ENCODE data around the gene OGG1.

OGG1 gene

DNA sequence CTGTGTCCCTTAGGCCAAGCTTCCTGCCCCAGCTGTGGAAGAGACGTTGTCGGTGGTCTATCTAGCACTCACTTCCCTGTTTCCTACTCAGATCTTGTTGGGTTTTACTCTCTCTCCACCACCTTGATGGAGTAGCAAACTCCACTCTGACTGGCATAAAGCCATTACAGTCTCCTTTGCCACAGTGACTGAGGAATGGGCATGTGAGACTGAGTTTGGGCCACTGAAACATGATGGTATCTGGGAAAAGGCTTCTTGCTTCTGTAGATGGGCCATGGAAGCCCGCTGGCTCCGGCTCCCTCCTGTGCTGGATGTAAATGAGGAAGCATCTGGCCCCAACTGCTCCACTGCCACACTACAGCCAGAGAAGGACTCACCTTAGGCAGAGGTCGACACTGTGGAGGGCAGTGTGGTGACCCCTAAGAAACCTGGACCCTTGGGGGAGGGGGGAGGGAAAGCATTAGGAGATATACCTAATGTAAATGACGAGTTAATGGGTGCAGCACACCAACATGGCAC is 29.4 kb downstream of the OGG1 start:
- H3K4me3 ChIP-seq (ENCODE audit: low read depth, low read length), result no peak overlapping the region
- peak; percentile 65 for DNase-seq (ENCODE audit: low read depth)
- TF ChIP-seq, protein P1, sequence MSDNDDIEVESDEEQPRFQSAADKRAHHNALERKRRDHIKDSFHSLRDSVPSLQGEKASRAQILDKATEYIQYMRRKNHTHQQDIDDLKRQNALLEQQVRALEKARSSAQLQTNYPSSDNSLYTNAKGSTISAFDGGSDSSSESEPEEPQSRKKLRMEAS (IDR thresholded peaks at IDR 0.05; ENCODE audit: low read depth, low read length), result no peak
- TF ChIP-seq MYC (IDR thresholded peaks at IDR 0.05; ENCODE audit: low read depth, low read length) (no peak), POLR2A (IDR thresholded peaks at IDR 0.05; ENCODE audit: extremely low read depth, insufficient read length) (no peak)
- TF ChIP-seq, protein P2, sequence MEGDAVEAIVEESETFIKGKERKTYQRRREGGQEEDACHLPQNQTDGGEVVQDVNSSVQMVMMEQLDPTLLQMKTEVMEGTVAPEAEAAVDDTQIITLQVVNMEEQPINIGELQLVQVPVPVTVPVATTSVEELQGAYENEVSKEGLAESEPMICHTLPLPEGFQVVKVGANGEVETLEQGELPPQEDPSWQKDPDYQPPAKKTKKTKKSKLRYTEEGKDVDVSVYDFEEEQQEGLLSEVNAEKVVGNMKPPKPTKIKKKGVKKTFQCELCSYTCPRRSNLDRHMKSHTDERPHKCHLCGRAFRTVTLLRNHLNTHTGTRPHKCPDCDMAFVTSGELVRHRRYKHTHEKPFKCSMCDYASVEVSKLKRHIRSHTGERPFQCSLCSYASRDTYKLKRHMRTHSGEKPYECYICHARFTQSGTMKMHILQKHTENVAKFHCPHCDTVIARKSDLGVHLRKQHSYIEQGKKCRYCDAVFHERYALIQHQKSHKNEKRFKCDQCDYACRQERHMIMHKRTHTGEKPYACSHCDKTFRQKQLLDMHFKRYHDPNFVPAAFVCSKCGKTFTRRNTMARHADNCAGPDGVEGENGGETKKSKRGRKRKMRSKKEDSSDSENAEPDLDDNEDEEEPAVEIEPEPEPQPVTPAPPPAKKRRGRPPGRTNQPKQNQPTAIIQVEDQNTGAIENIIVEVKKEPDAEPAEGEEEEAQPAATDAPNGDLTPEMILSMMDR (IDR thresholded peaks at IDR 0.05; ENCODE audit: low read depth, low read length), result no peak

GRCh38 chr3:9779721-9780457 is 30.1 kb downstream of the OGG1 start:
- H3K4me3 ChIP-seq (ENCODE audit: low read depth, low read length), result no peak overlapping the region
- DNase-seq (ENCODE audit: low read depth), result peak; percentile 99
- TF ChIP-seq MYC (IDR thresholded peaks at IDR 0.05; ENCODE audit: low read depth, low read length) (no peak; the same call in 1 of the 2 replicates), POLR2A (IDR thresholded peaks at IDR 0.05; ENCODE audit: extremely low read depth, insufficient read length) (peak; percentile 22)
- TF ChIP-seq, protein P1 (IDR thresholded peaks at IDR 0.05; ENCODE audit: low read depth, low read length), result 0 out of 2 replicates have a peak, but pooled peaks have one; percentile 3

DNA sequence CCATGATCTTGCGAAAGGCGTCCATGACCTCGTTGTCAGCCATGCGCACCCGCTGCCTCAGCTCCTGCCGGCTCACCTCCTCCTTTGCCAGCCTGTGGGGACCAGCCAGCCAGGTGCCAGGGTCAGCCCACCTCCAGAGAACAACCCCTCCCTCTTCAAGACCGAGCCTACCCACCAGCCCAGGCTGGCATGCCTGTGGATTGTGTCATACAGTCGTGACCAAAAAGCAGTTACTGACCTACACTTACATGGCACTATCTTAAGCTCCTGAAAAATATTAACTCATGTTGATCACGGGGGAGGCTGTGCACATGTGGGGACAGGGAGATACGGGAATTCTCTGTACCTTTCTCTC is 30.7 kb downstream of the OGG1 start:
- TF ChIP-seq, protein P2 (IDR thresholded peaks at IDR 0.05; ENCODE audit: low read depth, low read length), result no peak
- no peak for TF ChIP-seq POLR2A (IDR thresholded peaks at IDR 0.05; ENCODE audit: extremely low read depth, insufficient read length)
- TF ChIP-seq, protein P1 (IDR thresholded peaks at IDR 0.05; ENCODE audit: low read depth, low read length), result 0 out of 2 replicates have a peak, but pooled peaks have one; percentile 3
- H3K4me3 ChIP-seq (ENCODE audit: low read depth, low read length), result peak overlapping the region; percentile 33
- no peak for DNase-seq (ENCODE audit: low read depth)

GRCh38 chr3:9780910-9781309 is 31.2 kb downstream of the OGG1 start:
- DNase-seq (ENCODE audit: low read depth), result no peak
- TF ChIP-seq, protein P2 (IDR thresholded peaks at IDR 0.05; ENCODE audit: low read depth, low read length), result no peak
- TF ChIP-seq, protein P1 (IDR thresholded peaks at IDR 0.05; ENCODE audit: low read depth, low read length), result no peak
- TF ChIP-seq MYC (IDR thresholded peaks at IDR 0.05; ENCODE audit: low read depth, low read length) (no peak), POLR2A (IDR thresholded peaks at IDR 0.05; ENCODE audit: extremely low read depth, insufficient read length) (no peak)
- H3K4me3 ChIP-seq (ENCODE audit: low read depth, low read length), result peak overlapping the region; percentile 33

DNA sequence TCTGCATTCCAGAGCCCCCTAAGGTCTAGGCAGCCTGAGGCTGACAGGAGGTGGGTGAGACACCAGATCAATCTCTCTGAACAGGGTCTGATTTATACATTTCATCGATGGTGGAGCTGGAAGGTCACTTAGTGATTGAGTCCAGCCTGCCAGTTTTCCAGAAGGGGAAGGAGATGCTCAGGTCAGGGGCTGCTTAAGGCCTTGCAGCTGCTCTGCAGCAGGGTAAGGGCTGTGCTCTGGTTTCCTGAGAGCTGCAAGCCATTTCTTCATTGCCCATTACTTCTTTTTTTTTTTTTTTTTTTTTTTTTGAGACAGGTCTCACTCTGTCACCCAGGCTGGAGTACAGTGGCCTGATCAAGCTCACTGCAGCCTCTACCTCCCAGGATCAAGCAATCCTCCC is 31.8 kb downstream of the OGG1 start:
- TF ChIP-seq, protein P1 (IDR thresholded peaks at IDR 0.05; ENCODE audit: low read depth, low read length), result no peak
- TF ChIP-seq MYC (IDR thresholded peaks at IDR 0.05; ENCODE audit: low read depth, low read length) (no peak), POLR2A (IDR thresholded peaks at IDR 0.05; ENCODE audit: extremely low read depth, insufficient read length) (no peak)
- TF ChIP-seq, protein P2 (IDR thresholded peaks at IDR 0.05; ENCODE audit: low read depth, low read length), result no peak
- DNase-seq (ENCODE audit: low read depth), result peak; percentile 44
- no peak overlapping the region for H3K4me3 ChIP-seq (ENCODE audit: low read depth, low read length)

DNA sequence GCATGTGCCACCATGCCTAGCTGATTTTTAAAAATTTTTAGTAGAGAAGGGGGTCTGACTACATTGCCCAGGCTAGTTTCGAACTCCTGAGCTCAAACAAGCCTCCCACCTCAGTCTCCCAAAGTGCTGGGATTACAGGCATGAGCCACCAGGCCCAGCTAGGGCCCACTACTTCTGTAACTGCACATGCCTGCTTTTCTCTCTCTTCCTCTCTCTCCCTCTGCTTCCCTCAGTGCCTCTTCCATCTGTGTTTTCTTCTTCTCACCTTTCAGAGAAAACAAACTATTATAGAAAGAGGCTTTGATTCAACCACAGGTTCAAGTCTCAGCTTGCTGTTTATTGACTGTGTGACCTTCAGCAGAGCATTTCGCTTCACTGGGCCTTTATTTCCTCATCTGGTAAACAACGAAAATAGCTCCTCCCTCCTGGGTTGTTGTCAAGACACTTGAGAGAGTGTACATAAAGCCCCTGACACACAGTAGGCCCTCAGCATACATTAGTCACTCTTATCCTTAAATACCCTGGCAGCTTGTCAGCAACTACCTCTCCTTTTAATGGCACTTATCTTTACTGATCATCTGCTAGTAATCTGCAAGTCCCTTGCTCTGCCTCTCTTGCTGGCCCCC is 32.3 kb downstream of the OGG1 start:
- TF ChIP-seq POLR2A (IDR thresholded peaks at IDR 0.05; ENCODE audit: extremely low read depth, insufficient read length) (no peak), MYC (IDR thresholded peaks at IDR 0.05; ENCODE audit: low read depth, low read length) (no peak)
- TF ChIP-seq, protein P1 (IDR thresholded peaks at IDR 0.05; ENCODE audit: low read depth, low read length), result no peak
- TF ChIP-seq, protein P2 (IDR thresholded peaks at IDR 0.05; ENCODE audit: low read depth, low read length), result no peak
- DNase-seq (ENCODE audit: low read depth), result peak; percentile 36
- H3K4me3 ChIP-seq (ENCODE audit: low read depth, low read length), result no peak overlapping the region

Measured in NB4 (cell line).